Heart right ventricle (tissue), 16 donors: Measurements from ENCODE around the gene MME. TPM values are rescaled to one million over a fixed set of nuclear protein-coding genes. Genes with fewer than 3 reads are reported as not detected.
"Not testable (repeated sequence)": the region's sequence is repeated elsewhere in the genome, so short reads cannot be mapped to it uniquely, and the experiment has no call there.

Experiments
- ATAC-seq, 8 donors: fragments of 200-7000 bp; cut with Tn5 transposase; one replicate each; pipeline ENCODE4 v1.9.1; 2020; ENCODE audit warnings: mild to moderate bottlenecking in 8 of 8, moderate library complexity in 8 of 8, moderate number of reproducible peaks in 1 of 8
- DNase-seq, 2 donors: peaks; one replicate each; pipeline ENCODE4 v3.0.0-alpha.2; 2020
- H3K27ac ChIP-seq, 10 donors: fragments of 200-600 bp; sonication (generic) in 2 of 10; one replicate each; pipeline versions ENCODE4 v1.5.0 to v1.8.0; 2020 to 2022; ENCODE audit warnings: mild to moderate bottlenecking in 3 of 10
- H3K27me3 ChIP-seq, 7 donors: fragments of 200-600 bp; one replicate each; pipeline ENCODE4 v1.8.0; 2021 to 2022; ENCODE audit warnings: mild to moderate bottlenecking in 2 of 7
- H3K36me3 ChIP-seq, 9 donors: fragments of 200-600 bp; sonication (generic) in 1 of 9; one replicate each; pipeline versions ENCODE4 v1.5.0 to v1.8.0; 2020 to 2022; ENCODE audit warnings: mild to moderate bottlenecking in 2 of 9
- H3K4me1 ChIP-seq, 9 donors: fragments of 200-600 bp; sonication (generic) in 1 of 9; one replicate each; pipeline versions ENCODE4 v1.5.0 to v1.8.0; 2020 to 2022; ENCODE audit warnings: mild to moderate bottlenecking in 4 of 9
- H3K4me3 ChIP-seq, 10 donors: fragments of 200-600 bp; sonication (generic) in 2 of 10; one replicate each; pipeline versions ENCODE4 v1.5.0 to v1.8.0; 2020 to 2022; ENCODE audit warnings: mild to moderate bottlenecking in 7 of 10, moderate library complexity in 2 of 10
- H3K9me3 ChIP-seq, 11 donors: fragments of 200-600 bp in 10 of 11; sonication (generic) in 2 of 11; one replicate each; pipeline versions ENCODE4 v1.5.0 to v1.8.0; 2013 to 2022; ENCODE audit warnings: mild to moderate bottlenecking in 2 of 11, control low read depth in 1 of 11, moderate library complexity in 1 of 11
- WGBS, 2 donors: extraction: QIAGEN DNeasy Blood & Tissue Kit; methylation state at CpG; one replicate each; pipeline ENCODE4 v1.1.7; 2013; ENCODE audit warnings: inconsistent platforms in 1 of 2; 5-methylcytosine and 5-hydroxymethylcytosine counted together
- intact Hi-C, 10 donors: fragments of 100-400 bp; cut with DNase I; formaldehyde crosslinking; loops; one replicate each; pipeline versions ENCODE4 v1.11.1 to v1.14.2; 2022
- polyA plus RNA-seq, 2 donors: library from polyadenylated mRNA; stranded (reverse); fragments of 200-250 nt; gene quantifications; one replicate each; pipeline ENCODE4 v1.2.3, GENCODE V29; 2013
- total RNA-seq, 10 donors: library from RNA; stranded (reverse); fragmentation: NEBNext Ultra II Directional in 3 of 10; extraction: Animal tissue kit (Norgen Biotek cat#: 25700) in 3 of 10; gene quantifications; one replicate each; pipeline versions ENCODE4 v1.2.1 to v1.2.4, GENCODE V29; 2021 to 2023
- TF ChIP-seq, protein P1 (sequence below), 9 donors: fragments of 200-600 bp; sonication (generic) in 2 of 9; IDR thresholded peaks; one replicate each; pipeline versions ENCODE4 v1.5.0 to v1.8.0; 2021 to 2022; ENCODE audit warnings: antibody characterized with exemption in 9 of 9, mild to moderate bottlenecking in 5 of 9, moderate library complexity in 1 of 9
- donor health status: Arrhythmogenic right ventricular cardiomyopathy.
- donor health status: ischemic (EF 13 %, LVEDD 7.1; RV severe dilation, severe dysfunction).
- donor health status: healthy with polysubstance abuse.
- donor health status: DM: no; HTN: yes; CAD: no.
- donor health status: DM: no; HTN: no; CAD: no.
- donor health status: ischemic (EF 25% LVEDD 6.9; RV normal size, moderate dysfunction).
- donor health status: ischemic (EF 25% LVEDD 5.7; RV mildly dilated, moderate dysfunction).
- donor health status: healthy.
- donor health status: DM: yes; HTN: yes; CAD: no.
- donor health status: Ischemic cardiomyopathy.
- donor health status: ischemic (EF 35%, LVEDD 5.7; RV mildly dilated, moderate dysfunction).
- donor health status: nonischemic (EF 11% LVEDD 7.7; RV severe dilation, severe dysfunction).
- donor health status: DM: yes; HTN: yes; CAD: no.
- donor health status: PGD.
- donor health status: ischemic (EF 29% LVEDD 5.4; RV normal size, mild dysfunction).
- donor health status: nonischemic (EF 23%, LVEDD 6.1; RV moderate dilation, normal function).

The MME gene
- total and polyA plus RNA-seq, 12 donors = 1.8 to 10.5 (median 6.1) TPM

GRCh38 chr3:155131104-155131503 is 51.0 kb downstream of the MME start:
- no peak overlapping the region for H3K4me3 ChIP-seq
- 22 to 52% methylated on average over 4 of the region's 4 CpGs for WGBS, 2 donors
- peaks cover 0 to 9% (median 0%) of the 10 kb centered on the region in 9 donors for H3K4me1 ChIP-seq
- peak overlapping the region in 1 of 10 donors; percentile 8 for H3K27ac ChIP-seq
- H3K27me3 ChIP-seq = no peaks in the 10 kb centered on the region
- intact Hi-C loops = no loop called here
- H3K9me3 ChIP-seq = peaks cover 0 to 9% (median 0%) of the 10 kb centered on the region in 11 donors
- ATAC-seq = peak in 6 of 8 donors; percentile 55 to 82 (median 63)
- peak in 1 of 2 donors; percentile 4 for DNase-seq
- TF ChIP-seq, protein P1, sequence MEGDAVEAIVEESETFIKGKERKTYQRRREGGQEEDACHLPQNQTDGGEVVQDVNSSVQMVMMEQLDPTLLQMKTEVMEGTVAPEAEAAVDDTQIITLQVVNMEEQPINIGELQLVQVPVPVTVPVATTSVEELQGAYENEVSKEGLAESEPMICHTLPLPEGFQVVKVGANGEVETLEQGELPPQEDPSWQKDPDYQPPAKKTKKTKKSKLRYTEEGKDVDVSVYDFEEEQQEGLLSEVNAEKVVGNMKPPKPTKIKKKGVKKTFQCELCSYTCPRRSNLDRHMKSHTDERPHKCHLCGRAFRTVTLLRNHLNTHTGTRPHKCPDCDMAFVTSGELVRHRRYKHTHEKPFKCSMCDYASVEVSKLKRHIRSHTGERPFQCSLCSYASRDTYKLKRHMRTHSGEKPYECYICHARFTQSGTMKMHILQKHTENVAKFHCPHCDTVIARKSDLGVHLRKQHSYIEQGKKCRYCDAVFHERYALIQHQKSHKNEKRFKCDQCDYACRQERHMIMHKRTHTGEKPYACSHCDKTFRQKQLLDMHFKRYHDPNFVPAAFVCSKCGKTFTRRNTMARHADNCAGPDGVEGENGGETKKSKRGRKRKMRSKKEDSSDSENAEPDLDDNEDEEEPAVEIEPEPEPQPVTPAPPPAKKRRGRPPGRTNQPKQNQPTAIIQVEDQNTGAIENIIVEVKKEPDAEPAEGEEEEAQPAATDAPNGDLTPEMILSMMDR (IDR thresholded peaks at IDR 0.05) = no peak
- no peaks in the 10 kb centered on the region for H3K36me3 ChIP-seq

- 54 to 55% methylated on average over 1 of the region's 1 CpG for WGBS, 2 donors
- H3K27ac ChIP-seq, H3K27me3 ChIP-seq, H3K4me3 ChIP-seq, intact Hi-C loops, H3K9me3 ChIP-seq, ATAC-seq, DNase-seq, H3K4me1 ChIP-seq, H3K36me3 ChIP-seq: not testable (repeated sequence)
Observed at GRCh38 chr3:155134311-155134710, 54.2 kb downstream of the MME start.

GRCh38 chr3:155135003-155135402 is 54.9 kb downstream of the MME start:
- Histone ChIP-seq H3K4me1 (peaks cover 0 to 9% (median 0%) of the 10 kb centered on the region in 9 donors), H3K36me3 (no peaks in the 10 kb centered on the region), H3K4me3 (no peak overlapping the region), H3K27me3 (no peaks in the 10 kb centered on the region), H3K9me3 (peaks cover 0 to 9% (median 0%) of the 10 kb centered on the region in 11 donors), H3K27ac (no peak overlapping the region)
- TF ChIP-seq, protein P1 (IDR thresholded peaks at IDR 0.05) = no peak
- intact Hi-C loops = no loop called here
- DNase-seq (no peak), ATAC-seq (no peak)

- H3K27me3 ChIP-seq = no peaks in the 10 kb centered on the region
- DNase-seq (no peak), ATAC-seq (no peak)
- TF ChIP-seq, protein P1 (IDR thresholded peaks at IDR 0.05) = no peak
- no peak overlapping the region for H3K27ac ChIP-seq
- no peak overlapping the region for H3K4me3 ChIP-seq
- no peaks in the 10 kb centered on the region for H3K36me3 ChIP-seq
- H3K4me1 ChIP-seq = no peaks in the 10 kb centered on the region
- intact Hi-C loops = no loop called here
- WGBS, 2 donors = 71 to 73% methylated on average over 4 of the region's 4 CpGs
- peaks cover 0 to 9% (median 0%) of the 10 kb centered on the region in 11 donors for H3K9me3 ChIP-seq
Observed at GRCh38 chr3:155138677-155139076, 58.6 kb downstream of the MME start.

GRCh38 chr3:155147588-155147987 is 67.5 kb downstream of the MME start:
- intact Hi-C loops = no loop called here
- Histone ChIP-seq H3K9me3 (no peaks in the 10 kb centered on the region), H3K36me3 (peaks cover 0 to 3% (median 0%) of the 10 kb centered on the region in 9 donors), H3K27ac (no peak overlapping the region), H3K4me1 (no peaks in the 10 kb centered on the region), H3K27me3 (no peaks in the 10 kb centered on the region), H3K4me3 (no peak overlapping the region)
- DNase-seq (no peak), ATAC-seq (no peak)
- WGBS, 2 donors = 56 to 72% methylated on average over 1 of the region's 1 CpG
- TF ChIP-seq, protein P1 (IDR thresholded peaks at IDR 0.05) = no peak
